ENCODE results near the gene OCRL.

- TF ChIP-seq, protein P1, sequence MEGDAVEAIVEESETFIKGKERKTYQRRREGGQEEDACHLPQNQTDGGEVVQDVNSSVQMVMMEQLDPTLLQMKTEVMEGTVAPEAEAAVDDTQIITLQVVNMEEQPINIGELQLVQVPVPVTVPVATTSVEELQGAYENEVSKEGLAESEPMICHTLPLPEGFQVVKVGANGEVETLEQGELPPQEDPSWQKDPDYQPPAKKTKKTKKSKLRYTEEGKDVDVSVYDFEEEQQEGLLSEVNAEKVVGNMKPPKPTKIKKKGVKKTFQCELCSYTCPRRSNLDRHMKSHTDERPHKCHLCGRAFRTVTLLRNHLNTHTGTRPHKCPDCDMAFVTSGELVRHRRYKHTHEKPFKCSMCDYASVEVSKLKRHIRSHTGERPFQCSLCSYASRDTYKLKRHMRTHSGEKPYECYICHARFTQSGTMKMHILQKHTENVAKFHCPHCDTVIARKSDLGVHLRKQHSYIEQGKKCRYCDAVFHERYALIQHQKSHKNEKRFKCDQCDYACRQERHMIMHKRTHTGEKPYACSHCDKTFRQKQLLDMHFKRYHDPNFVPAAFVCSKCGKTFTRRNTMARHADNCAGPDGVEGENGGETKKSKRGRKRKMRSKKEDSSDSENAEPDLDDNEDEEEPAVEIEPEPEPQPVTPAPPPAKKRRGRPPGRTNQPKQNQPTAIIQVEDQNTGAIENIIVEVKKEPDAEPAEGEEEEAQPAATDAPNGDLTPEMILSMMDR (IDR thresholded peaks at IDR 0.05; ENCODE audit: borderline replicate concordance, extremely low read depth, low read length, poor library complexity, severe bottlenecking) = no peak
- no peak for TF ChIP-seq EZH2 (IDR thresholded peaks at IDR 0.05; ENCODE audit: borderline replicate concordance, low read depth, low read length, severe bottlenecking)
These were observed 15.7 kb upstream of the OCRL start for GRCh38 chrX:129524250-129524850.
